ENCODE data around the gene ITPKB. TPM values are rescaled to one million over a fixed set of nuclear protein-coding genes. Genes with fewer than 3 reads are reported as not detected.

The ITPKB gene
- total and polyA plus RNA-seq, 2 of the 13 experiments (the other 11 are each of a cell fraction or from before 2014, with no cell fraction given) = not detected

- H3K27ac ChIP-seq (ENCODE audit: extremely low read length, insufficient read depth, low read length) = no peak overlapping the region
- CTCF ChIA-PET (ENCODE audit: low intra/inter-chr PET ratio, low total read pairs) = no interaction called here
- H4K20me1 ChIP-seq (ENCODE audit: insufficient read depth, low read length) = no peaks in the 10 kb centered on the region
- no peak overlapping the region for H3K4me3 ChIP-seq (replicated peaks in 1 of 3; ENCODE audit: insufficient read depth in 1 of 3, low read depth in 2 of 3, low read length in 3 of 3)
- in situ Hi-C loops (cut with HindIII; ENCODE audit: extremely low pct_ligation_motif_present, low pct_unique_long_range_greater_than_20kb) (no loop called here), intact Hi-C loops (cut with micrococcal nuclease; ENCODE audit: unreplicated experiment) (no loop called here)
- WGBS (ENCODE audit: low lambda C conversion rate) = 17% methylated on average over 2 of the region's 2 CpGs
- H3K9me3 ChIP-seq (ENCODE audit: low read length) = no peaks in the 10 kb centered on the region
- peaks cover 1 to 43% of the 10 kb centered on the region in 2 experiments for H3K27me3 ChIP-seq (ENCODE audit: control insufficient read depth in 1 of 2, insufficient read depth in 2 of 2, low read length in 2 of 2)
- ATAC-seq = no peak
- TF ChIP-seq CTCF (CRISPR knock-in tag; IDR thresholded peaks at IDR 0.05) (0 out of 2 replicates have a peak, but pooled peaks have one; percentile 5), ZNF260 (CRISPR knock-in tag; IDR thresholded peaks at IDR 0.05; ENCODE audit: borderline replicate concordance, low read depth) (no peak)
- no TSS peak for BruUV-seq (replicated peaks)
- no peak for DNase-seq (ENCODE audit: low spot score)
- no peaks in the 10 kb centered on the region for H3K79me2 ChIP-seq (ENCODE audit: insufficient read depth, low read length)
- H3K4me2 ChIP-seq (ENCODE audit: low read depth, low read length) = no peak overlapping the region
- H3K36me3 ChIP-seq (replicated peaks in 1 of 2; ENCODE audit: control insufficient read depth in 1 of 2, insufficient read depth in 2 of 2, low read length in 2 of 2) = no peaks in the 10 kb centered on the region
- POLR2A ChIA-PET = no interaction called here
- H3K9ac ChIP-seq (ENCODE audit: insufficient read depth, low read depth, low read length) = no peak overlapping the region
- H3K4me1 ChIP-seq (ENCODE audit: insufficient read depth, low read length) = no peaks in the 10 kb centered on the region
- H2AFZ ChIP-seq (ENCODE audit: low read length) = no peak overlapping the region
- no peak for FAIRE-seq
Observed at GRCh38 chr1:226687426-226687825, 51.7 kb downstream of the ITPKB start.

GRCh38 chr1:226686440-226687425 is 52.3 kb downstream of the ITPKB start:
- no peak for DNase-seq (ENCODE audit: low spot score)
- FAIRE-seq = no peak
- no peak overlapping the region for H3K4me2 ChIP-seq (ENCODE audit: low read depth, low read length)
- H3K79me2 ChIP-seq (ENCODE audit: insufficient read depth, low read length) = no peaks in the 10 kb centered on the region
- WGBS (ENCODE audit: low lambda C conversion rate) = 12% methylated on average over 8 of the region's 12 CpGs
- ChIA-PET POLR2A (no interaction called here), CTCF (ENCODE audit: low intra/inter-chr PET ratio, low total read pairs) (no interaction called here)
- H3K9ac ChIP-seq (ENCODE audit: insufficient read depth, low read depth, low read length) = no peak overlapping the region
- no peaks in the 10 kb centered on the region for H3K9me3 ChIP-seq (ENCODE audit: low read length)
- no peak overlapping the region for H2AFZ ChIP-seq (ENCODE audit: low read length)
- no peaks in the 10 kb centered on the region for H4K20me1 ChIP-seq (ENCODE audit: insufficient read depth, low read length)
- no peaks in the 10 kb centered on the region for H3K4me1 ChIP-seq (ENCODE audit: insufficient read depth, low read length)
- in situ Hi-C loops (cut with HindIII; ENCODE audit: extremely low pct_ligation_motif_present, low pct_unique_long_range_greater_than_20kb) = no loop called here
- no peaks in the 10 kb centered on the region for H3K36me3 ChIP-seq (replicated peaks in 1 of 2; ENCODE audit: control insufficient read depth in 1 of 2, insufficient read depth in 2 of 2, low read length in 2 of 2)
- H3K27ac ChIP-seq (ENCODE audit: extremely low read length, insufficient read depth, low read length) = no peak overlapping the region
- H3K27me3 ChIP-seq (ENCODE audit: control insufficient read depth in 1 of 2, insufficient read depth in 2 of 2, low read length in 2 of 2) = peaks cover 4 to 44% of the 10 kb centered on the region in 2 experiments; a peak in 4 of 5 replicates
- no peak overlapping the region for H3K4me3 ChIP-seq (replicated peaks in 1 of 3; ENCODE audit: insufficient read depth in 1 of 3, low read depth in 2 of 3, low read length in 3 of 3)
- intact Hi-C loops (cut with micrococcal nuclease; ENCODE audit: unreplicated experiment) = no loop called here
- BruUV-seq (replicated peaks) = no TSS peak
- no peak for ATAC-seq
- TF ChIP-seq NCOA5 (CRISPR knock-in tag; IDR thresholded peaks at IDR 0.05) (no peak), ZNF501 (CRISPR knock-in tag; IDR thresholded peaks at IDR 0.05) (no peak), CCAR2 (optimal IDR thresholded peaks at IDR 0.05; ENCODE audit: low read depth, low read length) (no peak), ZNF343 (CRISPR knock-in tag; IDR thresholded peaks at IDR 0.05) (no peak), CREB1 (IDR thresholded peaks at IDR 0.05) (no peak), CREB1 (CRISPR knock-in tag; IDR thresholded peaks at IDR 0.05) (no peak), PAX8 (CRISPR knock-in tag; IDR thresholded peaks at IDR 0.05; ENCODE audit: borderline replicate concordance) (no peak), NFKB2 (CRISPR knock-in tag; IDR thresholded peaks at IDR 0.05; ENCODE audit: borderline replicate concordance) (no peak), PRPF4 (IDR thresholded peaks at IDR 0.05; ENCODE audit: low read depth, low read length, poor library complexity, severe bottlenecking) (no peak), ZSCAN22 (CRISPR knock-in tag; IDR thresholded peaks at IDR 0.05) (no peak), SNRNP70 (IDR thresholded peaks at IDR 0.05; ENCODE audit: low read depth, low read length) (no peak)
- TF ChIP-seq, protein P1, sequence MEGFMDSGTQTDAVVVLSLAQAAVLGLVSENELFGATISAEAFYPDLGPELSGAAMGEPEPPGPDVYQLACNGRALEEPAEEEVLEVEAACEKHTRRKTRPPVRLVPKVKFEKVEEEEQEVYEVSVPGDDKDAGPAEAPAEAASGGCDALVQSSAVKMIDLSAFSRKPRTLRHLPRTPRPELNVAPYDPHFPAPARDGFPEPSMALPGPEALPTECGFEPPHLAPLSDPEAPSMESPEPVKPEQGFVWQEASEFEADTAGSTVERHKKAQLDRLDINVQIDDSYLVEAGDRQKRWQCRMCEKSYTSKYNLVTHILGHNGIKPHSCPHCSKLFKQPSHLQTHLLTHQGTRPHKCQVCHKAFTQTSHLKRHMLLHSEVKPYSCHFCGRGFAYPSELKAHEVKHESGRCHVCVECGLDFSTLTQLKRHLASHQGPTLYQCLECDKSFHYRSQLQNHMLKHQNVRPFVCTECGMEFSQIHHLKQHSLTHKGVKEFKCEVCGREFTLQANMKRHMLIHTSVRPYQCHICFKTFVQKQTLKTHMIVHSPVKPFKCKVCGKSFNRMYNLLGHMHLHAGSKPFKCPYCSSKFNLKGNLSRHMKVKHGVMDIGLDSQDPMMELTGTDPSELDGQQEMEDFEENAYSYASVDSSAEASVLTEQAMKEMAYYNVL (CRISPR knock-in tag; IDR thresholded peaks at IDR 0.05; ENCODE audit: borderline replicate concordance) = no peak
